ENCODE measurements around the gene CENPO.
"Not testable (repeated sequence)": the region's sequence is repeated elsewhere in the genome, so short reads cannot be mapped to it uniquely, and the experiment has no call there.

Gene CENPO

GRCh38 chr2:24824966-24825882, 32.0 kb downstream of the CENPO start:
- no peak for DNase-seq (ENCODE audit: low read depth)

DNA sequence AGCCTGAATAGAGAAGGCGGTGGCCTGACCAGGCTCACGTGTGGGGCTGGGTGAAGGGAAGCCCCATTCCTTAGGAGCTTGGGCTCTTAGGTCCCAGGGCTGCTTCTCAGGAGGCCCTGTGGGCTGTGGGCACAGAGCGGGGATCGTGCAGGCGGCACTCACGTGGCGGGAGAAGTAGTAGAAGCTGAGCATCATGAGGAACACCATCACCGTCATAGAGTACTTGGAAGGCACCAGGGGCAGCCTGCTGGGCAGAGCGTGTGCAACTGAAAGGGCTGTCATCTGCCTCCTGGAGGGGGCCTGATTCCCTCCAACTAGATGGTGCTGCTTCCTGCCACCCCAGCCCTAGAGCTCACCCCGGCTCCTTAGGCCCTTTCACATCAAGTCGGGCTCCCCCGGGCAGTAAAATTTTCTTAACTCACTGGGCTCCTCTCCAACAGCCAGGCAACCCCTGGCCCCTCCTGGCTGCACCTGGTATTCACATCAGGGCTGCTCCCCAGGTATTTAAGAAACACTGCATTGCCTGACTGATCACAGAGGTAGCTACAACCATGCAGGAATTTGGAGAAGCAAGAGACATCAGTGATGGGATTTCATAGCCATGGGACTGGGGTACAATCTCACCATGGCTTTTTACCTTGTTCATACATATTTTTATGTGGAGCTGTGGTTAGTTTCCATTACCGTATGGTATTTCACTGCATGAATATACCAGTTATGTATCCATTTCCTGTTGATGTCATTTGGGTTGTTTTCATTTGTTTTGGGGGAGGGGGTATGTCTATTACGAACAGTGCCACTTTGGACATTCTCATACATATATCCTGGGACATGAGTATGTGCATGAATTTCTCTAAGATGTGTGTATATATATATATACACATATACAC, 32.9 kb downstream of the CENPO start:
- DNase-seq (ENCODE audit: low read depth) = no peak

GRCh38 chr2:24826773-24827145, 33.5 kb downstream of the CENPO start:
- no peak for DNase-seq (ENCODE audit: low read depth)

DNA sequence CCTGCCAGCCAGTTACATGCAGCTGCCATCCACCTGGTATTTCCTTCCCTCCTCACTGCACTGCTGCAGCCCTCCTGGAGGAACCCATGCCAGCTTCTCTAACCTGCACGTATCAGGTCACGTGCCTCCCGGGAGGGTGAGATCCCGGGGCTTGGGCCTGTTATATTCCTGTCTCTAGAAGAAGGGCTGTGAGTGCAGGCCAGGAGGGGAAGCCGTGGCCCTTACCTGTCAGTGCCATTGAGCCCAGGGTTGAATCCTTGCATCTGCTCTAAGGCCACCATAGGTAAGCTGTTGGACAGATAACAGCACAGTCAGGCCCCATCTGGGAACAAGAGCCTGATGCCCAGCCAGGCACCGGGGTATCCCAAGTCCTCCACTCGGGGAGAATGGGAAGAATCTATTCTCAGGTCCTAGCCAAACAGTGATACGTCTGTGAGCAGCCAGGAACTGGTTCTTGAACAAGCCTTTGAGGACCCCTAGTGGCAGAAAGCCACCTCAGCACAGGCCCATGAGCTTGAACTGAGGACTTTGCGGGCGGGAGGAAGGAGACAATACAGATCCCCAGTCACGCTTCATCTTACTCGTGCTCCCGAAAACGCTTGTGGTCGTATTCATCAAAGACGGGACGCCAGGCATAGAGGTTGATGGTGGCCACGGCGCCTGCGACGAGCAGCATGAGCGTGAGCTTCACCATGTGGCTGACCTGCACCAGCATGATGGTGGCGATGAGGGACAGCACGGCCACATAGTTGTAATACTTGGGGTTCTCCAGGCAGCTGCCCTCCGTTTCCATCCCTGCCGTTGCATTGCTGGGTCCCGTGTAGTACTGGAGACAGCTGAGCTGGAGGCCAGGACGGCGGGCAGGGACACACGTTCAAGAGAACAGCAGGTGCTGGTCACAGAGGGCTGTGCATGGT, 34.4 kb downstream of the CENPO start:
- peak; percentile 25 for DNase-seq (ENCODE audit: low read depth)

DNA sequence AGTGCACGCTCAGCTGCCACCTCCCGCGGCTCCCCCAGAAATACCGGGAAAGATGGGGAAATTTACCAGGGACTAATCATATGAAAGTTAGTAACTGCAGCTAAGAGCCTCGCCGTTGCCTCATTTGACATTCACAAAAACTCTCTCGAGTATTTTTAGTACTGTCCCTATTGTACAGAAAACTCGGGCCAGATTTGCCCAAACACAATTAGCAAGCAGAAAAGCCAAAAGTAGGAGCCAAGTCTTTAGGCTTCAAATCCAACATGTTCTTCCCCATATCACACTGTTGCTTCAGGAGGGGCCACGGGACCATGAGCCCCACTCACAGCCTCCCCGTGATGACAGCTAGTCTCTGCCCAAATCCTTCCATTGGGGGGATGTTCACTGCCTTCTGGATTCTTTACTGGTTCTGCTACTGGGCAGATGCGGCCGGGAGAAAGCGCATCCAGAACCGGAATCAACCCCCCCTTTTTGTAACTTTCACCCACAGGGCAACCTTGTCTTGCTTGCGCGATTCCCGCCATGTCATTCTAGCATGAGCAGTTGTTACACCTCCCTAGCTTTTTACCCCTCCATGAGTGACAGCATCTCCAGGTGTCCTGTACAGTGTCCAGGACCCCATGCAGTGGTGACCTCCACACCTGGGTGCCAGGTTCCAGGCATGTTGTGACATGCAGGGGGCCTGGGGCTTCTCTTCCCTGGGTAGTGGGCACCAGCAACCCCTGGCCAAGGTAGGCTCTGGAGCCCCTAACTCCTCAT, 35.2 kb downstream of the CENPO start:
- no peak for DNase-seq (ENCODE audit: low read depth)

GRCh38 chr2:24830351-24830750, 37.1 kb downstream of the CENPO start:
- DNase-seq (ENCODE audit: low read depth) = no peak

GRCh38 chr2:24830786-24831185, 37.6 kb downstream of the CENPO start:
- DNase-seq (ENCODE audit: low read depth) = no peak

GRCh38 chr2:24831221-24832072, 38.2 kb downstream of the CENPO start:
- DNase-seq (ENCODE audit: low read depth) = no peak

DNA sequence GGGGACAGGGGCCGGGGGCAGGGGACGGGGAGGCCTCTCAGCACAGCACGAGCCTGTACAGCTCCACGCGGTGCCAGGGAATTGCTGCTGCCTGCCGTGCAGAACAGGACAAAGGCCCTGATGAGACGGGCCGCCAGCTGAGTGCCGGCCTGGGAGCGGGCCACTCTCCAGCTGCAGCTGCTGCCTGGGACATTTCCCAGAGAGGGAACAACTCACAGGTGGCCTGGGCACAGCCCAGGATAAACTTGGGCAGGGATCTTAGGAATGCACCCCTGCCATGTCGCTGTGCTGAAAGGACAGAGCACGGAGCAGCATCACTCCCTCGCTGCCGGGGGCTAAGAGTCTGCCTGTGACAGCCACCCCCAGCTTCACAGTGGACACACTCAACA, 38.8 kb downstream of the CENPO start:
- no peak for DNase-seq (ENCODE audit: low read depth)

- no peak for DNase-seq (ENCODE audit: low read depth)
Observed at GRCh38 chr2:24832521-24832920, 39.3 kb downstream of the CENPO start.

DNA sequence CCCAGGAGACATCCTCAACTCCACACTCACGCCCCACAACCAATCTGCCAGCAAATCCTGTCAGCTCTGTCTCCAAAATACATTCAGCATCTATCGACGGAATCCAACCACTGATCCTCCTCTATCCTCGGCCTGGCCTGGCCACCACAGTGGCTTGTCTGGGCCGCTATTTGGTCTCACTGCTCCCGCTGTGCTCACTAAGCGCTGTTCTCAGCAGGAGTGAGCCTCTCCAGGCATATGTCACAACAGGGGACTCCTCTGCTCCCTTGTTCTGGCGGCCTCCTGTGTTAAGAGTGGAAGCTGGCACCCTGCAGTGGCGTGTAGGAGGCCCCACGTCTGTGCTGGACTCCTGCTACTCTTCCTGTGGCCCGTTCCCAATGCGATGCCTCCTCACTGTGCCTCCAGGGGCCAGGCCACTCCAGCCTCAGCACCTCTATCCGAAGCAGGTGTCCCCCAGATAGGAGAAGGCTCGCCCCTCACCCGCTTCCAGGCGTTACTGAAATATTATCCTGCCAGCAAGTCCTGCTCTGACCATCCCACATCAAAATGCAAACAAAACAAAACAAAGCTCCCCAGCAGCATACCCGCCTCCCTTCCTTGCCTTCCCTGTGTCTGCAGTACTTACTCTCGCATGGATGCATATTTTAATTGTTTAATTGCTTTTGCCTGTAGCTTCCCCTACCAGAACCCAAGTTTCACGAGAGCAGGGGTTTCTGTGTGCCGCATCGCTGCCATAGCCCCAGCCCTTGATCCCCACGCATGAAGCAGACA, 39.9 kb downstream of the CENPO start:
- no peak for DNase-seq (ENCODE audit: low read depth)

GRCh38 chr2:24833821-24834732, 40.9 kb downstream of the CENPO start:
- DNase-seq (ENCODE audit: low read depth) = no peak

DNA sequence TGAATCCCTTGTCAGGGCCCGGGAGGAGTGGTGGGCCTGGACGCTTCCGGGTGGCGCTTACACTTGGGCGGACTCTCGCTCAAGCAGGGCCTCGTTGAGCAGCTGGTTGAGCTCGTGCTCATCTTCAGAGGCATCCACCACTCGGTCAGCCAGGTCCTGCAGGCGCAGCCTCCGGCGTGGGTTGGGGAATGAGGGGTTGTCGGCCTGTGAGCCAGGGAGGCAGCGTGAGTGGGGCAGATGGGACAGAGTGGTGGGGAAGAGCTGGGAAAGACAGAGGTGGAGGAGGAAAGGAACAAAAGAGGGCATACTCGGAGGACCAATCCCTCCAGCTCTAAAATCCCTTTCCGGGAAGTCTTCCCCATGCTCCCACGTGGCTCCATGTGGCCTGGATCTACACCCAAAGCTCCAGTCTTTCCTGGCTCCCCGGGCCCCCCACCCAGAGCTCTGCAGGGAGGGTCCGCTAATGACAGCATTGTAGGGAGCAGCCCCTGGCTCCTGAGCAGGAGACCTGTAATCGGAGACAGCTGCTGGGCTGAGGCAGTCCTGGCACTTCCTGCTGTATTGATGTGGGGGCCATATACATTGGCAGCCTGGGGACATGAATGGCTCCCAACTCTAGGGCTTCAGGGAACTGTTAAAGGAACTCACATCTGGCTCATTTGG, 41.6 kb downstream of the CENPO start:
- DNase-seq (ENCODE audit: low read depth) = no peak

GRCh38 chr2:24835411-24835810, 42.2 kb downstream of the CENPO start:
- not testable (repeated sequence) for DNase-seq (ENCODE audit: low read depth)

DNA sequence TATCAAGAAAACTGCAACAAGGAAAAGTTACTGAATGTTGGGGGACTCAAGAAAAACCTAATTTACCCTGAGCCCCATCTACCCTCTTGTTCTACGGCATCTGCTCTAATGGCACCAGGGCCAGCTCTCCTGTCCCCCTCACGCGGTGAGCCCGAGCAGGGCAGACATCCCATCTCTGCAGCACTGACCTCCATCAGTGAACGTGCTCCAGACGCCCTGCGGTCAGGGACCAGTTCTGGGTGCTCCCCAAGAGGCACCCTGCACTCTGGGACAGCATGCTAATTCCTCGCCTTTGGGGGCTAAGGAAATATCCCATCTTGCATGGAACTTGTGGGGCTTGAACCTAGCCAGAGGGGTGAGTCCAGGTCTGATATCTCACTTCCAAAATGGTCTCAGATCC, 43.0 kb downstream of the CENPO start:
- DNase-seq (ENCODE audit: low read depth) = no peak

- DNase-seq (ENCODE audit: low read depth) = no peak
Observed at GRCh38 chr2:24836706-24837105, 43.5 kb downstream of the CENPO start.

DNA sequence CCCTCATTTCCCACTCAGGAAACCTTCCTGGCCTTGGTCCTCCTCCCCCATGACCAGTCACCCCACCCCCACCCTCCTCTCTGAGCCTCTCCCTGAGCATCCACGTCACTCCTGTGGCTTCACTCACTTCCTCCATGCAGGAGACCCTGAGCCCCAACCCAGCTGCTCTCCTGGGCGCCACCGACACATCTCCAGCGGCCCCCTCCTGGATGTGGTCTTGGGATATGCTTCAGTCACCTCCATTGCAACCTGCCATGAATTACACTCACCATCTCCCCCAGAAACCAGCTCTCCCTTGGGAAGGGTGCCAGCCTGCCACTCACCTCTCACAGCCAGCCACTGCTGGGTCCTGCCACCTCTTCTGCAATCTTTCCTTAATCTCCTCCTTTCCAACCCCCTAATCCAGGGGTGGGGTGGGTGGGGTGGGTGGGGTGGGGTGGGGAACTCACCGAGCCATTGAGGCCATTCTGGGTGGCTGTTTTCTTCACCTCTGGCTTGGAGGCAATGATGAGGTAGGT, 44.8 kb downstream of the CENPO start:
- no peak for DNase-seq (ENCODE audit: low read depth)

DNA sequence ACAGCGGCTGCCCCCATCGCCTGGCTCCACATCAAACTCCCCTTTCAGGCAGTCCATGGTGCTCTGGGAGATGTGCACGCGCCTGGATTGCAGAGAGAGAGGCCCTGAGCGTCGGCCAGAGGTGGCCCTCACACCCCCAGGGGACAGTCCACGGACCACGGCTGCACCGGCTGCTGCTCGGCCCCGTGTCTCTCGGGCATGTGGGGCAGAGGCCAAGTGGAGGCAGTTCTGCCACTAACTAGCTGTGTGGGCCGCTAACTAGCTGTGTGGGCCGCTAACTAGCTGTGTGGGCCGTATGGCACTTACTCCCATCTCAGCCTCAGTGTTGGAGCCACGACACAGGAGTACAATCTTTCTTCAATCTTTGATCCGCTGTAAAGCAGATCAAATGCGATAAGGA, 45.3 kb downstream of the CENPO start:
- no peak for DNase-seq (ENCODE audit: low read depth)

All from stimulated activated CD8-positive, alpha-beta memory T cell treated with anti-CD3 and anti-CD28 coated beads, Interleukin-12 subunit alpha, Interleukin-12 subunit beta, amount 100 ng/mL, for 4 hours (primary cell).